ENCODE measurements around the gene CHSY1.

The CHSY1 gene

DNA sequence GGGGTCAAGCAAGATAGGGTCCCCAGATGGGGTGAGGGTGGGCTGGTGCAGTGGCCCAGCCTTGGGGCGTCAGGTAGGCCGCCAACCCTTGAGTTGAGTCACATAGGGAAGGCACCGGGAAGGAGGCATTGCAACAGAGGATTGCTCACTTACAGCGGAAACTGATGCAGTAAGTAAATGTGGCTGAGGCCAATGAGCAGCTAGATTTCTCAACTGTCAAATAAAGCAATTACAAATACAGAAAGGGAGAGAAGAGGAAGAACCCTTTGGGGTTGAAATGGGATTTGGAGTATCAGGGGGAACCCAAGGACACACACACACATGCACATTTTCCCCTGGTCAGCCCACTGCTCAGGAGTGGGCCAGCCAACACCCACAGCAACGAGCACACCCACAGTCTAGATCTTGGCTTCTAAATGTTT is 44.0 kb downstream of the CHSY1 start:
- CTCF ChIA-PET: no interaction called here
- no peak for DNase-seq (ENCODE audit: low read depth, low spot score)
- TF ChIP-seq, protein P1, sequence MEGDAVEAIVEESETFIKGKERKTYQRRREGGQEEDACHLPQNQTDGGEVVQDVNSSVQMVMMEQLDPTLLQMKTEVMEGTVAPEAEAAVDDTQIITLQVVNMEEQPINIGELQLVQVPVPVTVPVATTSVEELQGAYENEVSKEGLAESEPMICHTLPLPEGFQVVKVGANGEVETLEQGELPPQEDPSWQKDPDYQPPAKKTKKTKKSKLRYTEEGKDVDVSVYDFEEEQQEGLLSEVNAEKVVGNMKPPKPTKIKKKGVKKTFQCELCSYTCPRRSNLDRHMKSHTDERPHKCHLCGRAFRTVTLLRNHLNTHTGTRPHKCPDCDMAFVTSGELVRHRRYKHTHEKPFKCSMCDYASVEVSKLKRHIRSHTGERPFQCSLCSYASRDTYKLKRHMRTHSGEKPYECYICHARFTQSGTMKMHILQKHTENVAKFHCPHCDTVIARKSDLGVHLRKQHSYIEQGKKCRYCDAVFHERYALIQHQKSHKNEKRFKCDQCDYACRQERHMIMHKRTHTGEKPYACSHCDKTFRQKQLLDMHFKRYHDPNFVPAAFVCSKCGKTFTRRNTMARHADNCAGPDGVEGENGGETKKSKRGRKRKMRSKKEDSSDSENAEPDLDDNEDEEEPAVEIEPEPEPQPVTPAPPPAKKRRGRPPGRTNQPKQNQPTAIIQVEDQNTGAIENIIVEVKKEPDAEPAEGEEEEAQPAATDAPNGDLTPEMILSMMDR (IDR thresholded peaks at IDR 0.05; ENCODE audit: insufficient read depth, low read length, missing control alignments): no peak
- POLR2A ChIA-PET: no interaction called here
- no peak overlapping the region for H3K4me3 ChIP-seq (ENCODE audit: low read depth, low read length)

DNA sequence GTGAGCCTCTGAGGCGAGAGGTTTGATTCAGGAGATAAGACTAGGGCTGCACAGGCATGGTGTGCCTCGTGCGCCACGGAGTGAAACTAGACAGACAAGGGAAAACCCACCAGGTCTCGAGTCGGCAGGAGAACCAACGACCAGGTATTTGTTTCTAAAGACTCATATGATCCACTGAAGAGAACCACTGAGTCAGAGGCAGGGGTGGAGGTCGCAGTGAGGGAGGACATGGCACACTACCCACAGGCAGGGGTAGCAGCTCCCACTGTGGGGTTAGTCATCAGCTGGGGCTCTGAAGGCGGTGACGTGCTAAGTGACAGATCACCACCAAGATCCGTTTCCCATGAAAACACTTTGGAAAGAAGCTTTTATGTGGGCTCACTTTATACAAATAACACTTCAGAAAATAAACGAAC is 45.7 kb downstream of the CHSY1 start:
- no peak for DNase-seq (ENCODE audit: low read depth, low spot score)
- H3K4me3 ChIP-seq (ENCODE audit: low read depth, low read length): no peak overlapping the region
- TF ChIP-seq, protein P1 (IDR thresholded peaks at IDR 0.05; ENCODE audit: insufficient read depth, low read length, missing control alignments): no peak
- POLR2A ChIA-PET: no interaction called here
- CTCF ChIA-PET: interaction anchor here (0.8 to 0.9 kb wide), 2 partner anchors 12 to 34 kb away, joined by 3 read pairs; no protein-coding TSS in a partner anchor

DNA sequence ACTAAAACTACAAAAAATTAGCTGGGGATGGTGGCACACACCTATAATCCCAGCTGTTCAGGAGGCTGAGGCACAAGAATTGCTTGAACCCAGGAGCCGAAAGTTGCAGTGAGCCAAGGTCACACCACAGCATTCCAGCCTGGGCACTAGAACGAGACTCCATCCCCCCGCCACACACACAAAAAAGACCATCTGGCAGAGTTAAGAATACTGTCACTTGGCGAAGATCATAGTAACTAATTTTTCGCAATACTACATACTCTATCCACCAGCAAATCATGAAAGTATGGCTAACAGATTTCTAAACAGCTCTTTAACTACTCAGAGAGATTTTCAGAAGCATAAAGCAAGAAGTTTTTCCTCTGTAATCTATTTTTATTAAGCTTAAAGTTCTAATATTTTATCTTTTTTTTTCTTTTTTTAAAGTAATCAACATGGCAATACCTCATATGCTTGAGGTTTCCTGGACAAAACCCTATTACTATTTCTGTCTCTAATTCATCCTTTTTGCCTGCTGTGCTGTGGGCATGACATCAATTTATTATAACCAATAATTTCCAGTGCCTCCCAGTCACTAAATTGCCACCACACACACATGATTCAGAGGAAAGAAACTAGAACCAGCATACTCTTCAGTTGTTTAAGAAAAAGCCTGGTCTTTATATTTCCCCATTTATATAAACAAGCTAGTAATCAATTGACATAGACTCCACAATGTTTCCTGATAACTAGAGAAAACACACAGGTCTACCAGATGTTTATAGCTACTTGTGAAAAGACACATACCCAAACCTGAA is 46.9 kb downstream of the CHSY1 start:
- ChIA-PET CTCF (interaction anchor here (1.0 to 1.8 kb wide), 4 partner anchors 12 to 117 kb away, joined by 3 to 7 read pairs (median 4); no protein-coding TSS in a partner anchor), POLR2A (interaction anchor here (0.6 to 0.7 kb wide), 3 partner anchors 18 to 71 kb away, joined by 3 read pairs; partner anchors contain the start of gene CHSY1)
- H3K4me3 ChIP-seq (ENCODE audit: low read depth, low read length): no peak overlapping the region
- no peak for DNase-seq (ENCODE audit: low read depth, low spot score)
- TF ChIP-seq, protein P1 (IDR thresholded peaks at IDR 0.05; ENCODE audit: insufficient read depth, low read length, missing control alignments): no peak

DNA sequence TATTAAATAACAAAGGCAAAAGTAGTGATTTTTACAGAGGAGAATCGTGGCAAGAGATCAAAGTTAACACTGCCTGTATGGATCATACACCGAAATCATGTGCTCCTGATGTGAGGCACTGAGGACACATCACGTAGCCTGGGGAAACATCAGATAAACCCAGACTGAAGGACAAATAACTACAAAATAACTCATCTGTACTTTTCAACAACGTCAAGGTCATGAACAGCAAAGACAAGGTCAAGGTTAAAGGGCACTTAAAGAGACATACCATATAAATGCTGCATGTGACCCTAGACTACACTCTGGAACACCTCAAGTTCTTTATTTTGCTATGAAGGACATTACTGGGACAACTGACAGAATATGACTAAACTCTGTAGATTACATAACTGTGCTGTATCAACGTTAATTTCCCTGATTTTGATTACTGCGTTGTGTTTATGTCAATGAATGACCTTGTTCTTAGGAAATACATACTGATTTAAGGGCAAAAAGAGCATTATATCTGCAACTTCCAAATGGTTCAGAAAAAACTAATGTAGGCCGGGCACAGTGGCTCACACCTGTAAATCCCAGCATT is 48.1 kb downstream of the CHSY1 start:
- H3K4me3 ChIP-seq (ENCODE audit: low read depth, low read length): no peak overlapping the region
- TF ChIP-seq, protein P1 (IDR thresholded peaks at IDR 0.05; ENCODE audit: insufficient read depth, low read length, missing control alignments): no peak
- ChIA-PET CTCF (interaction anchor here (1.4 to 1.8 kb wide), 2 partner anchors 10 to 116 kb away, joined by 5 to 7 read pairs; no protein-coding TSS in a partner anchor), POLR2A (no interaction called here)
- no peak for DNase-seq (ENCODE audit: low read depth, low spot score)

DNA sequence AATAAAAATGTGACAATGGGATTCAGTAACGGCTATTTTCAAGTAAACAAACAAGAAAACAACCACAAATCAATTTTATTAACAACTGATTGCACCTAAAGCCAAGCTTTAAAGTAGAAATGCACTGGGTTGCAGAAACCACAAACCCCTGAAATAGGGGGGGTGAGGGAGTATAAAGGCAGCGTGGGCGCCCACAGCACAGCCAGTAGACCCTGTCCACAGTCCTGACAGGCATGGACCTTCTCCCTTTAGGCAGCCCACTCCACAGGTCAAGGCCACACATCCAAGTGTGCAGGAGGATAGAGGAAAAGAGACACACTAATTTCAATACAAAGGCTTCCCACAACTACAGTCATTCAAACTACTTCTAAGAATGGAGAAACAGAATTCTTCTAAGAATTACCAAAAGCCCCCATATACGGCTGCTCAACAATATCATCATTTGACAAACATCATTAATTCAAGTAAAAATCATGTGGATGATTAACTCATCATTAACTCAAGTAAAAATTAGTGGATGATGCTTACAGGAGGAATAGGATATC is 48.7 kb downstream of the CHSY1 start:
- POLR2A ChIA-PET: no interaction called here
- no peak overlapping the region for H3K4me3 ChIP-seq (ENCODE audit: low read depth, low read length)
- DNase-seq (ENCODE audit: low read depth, low spot score): no peak
- CTCF ChIA-PET: no interaction called here
- TF ChIP-seq, protein P1 (IDR thresholded peaks at IDR 0.05; ENCODE audit: insufficient read depth, low read length, missing control alignments): no peak
